CD8-positive, alpha-beta memory T cell (primary cell): ENCODE measurements around the gene GCLM. TPM values are rescaled to one million over a fixed set of nuclear protein-coding genes. Genes with fewer than 3 reads are reported as not detected.
A peak's percentile ranks its signal among the peaks of the same experiment; 100 is the strongest.

Experiments used
- CTCF ChIA-PET: fragments of 350-600 bp; sonication (Branson Sonifier 250); formaldehyde crosslinking; loops from one replicate; lab custom pipeline; 2021; ENCODE audit warnings: antibody characterized with exemption; lab: Charles Lee
- POLR2A ChIA-PET: fragments of 350-600 bp; sonication (Branson Sonifier 250); formaldehyde crosslinking; loops from one replicate; lab custom pipeline; 2021; ENCODE audit warnings: antibody characterized with exemption; lab: Charles Lee
- DNase-seq, 5 donors: peaks; one replicate each; pipeline versions ENCODE4 v3.0.0 to v3.0.0-alpha.2; 2020 to 2022; ENCODE audit warnings: mixed read lengths in 1 of 5
- H3K27ac ChIP-seq: one replicate; pipeline ENCODE4 v1.7.0; 2013; ENCODE audit warnings: low read depth, mild to moderate bottlenecking, low read length, moderate library complexity
- H3K27me3 ChIP-seq: 2 replicates; pipeline ENCODE4 v1.7.0; 2013; ENCODE audit warnings: low read length, mild to moderate bottlenecking; ENCODE audit not compliant: insufficient read depth, poor library complexity, severe bottlenecking
- H3K36me3 ChIP-seq: 2 replicates; pipeline ENCODE4 v1.7.0; 2013; ENCODE audit warnings: mild to moderate bottlenecking, low read length, moderate library complexity; ENCODE audit not compliant: insufficient read depth
- H3K4me1 ChIP-seq: 2 replicates; pipeline ENCODE4 v1.7.0; 2013; ENCODE audit warnings: mild to moderate bottlenecking, low read length, moderate library complexity; ENCODE audit not compliant: insufficient read depth
- H3K4me3 ChIP-seq: 2 replicates; pipeline ENCODE4 v1.7.0; 2013; ENCODE audit warnings: mild to moderate bottlenecking, low read length
- H3K9me3 ChIP-seq: 2 replicates; pipeline ENCODE4 v1.7.0; 2013; ENCODE audit warnings: mild to moderate bottlenecking, low read length
- H3K27ac Mint-ChIP-seq, 8 donors: one replicate each; pipeline ENCODE4 v1.8.0; 2020 to 2021; ENCODE audit warnings: mixed read lengths in 8 of 8, mild to moderate bottlenecking in 6 of 8, inconsistent platforms in 3 of 8, moderate library complexity in 3 of 8
- H3K27me3 Mint-ChIP-seq, 2 donors: one replicate each; pipeline ENCODE4 v1.8.0; 2020 to 2021; ENCODE audit warnings: mixed read lengths in 2 of 2, mild to moderate bottlenecking in 1 of 2, moderate library complexity in 1 of 2
- H3K36me3 Mint-ChIP-seq, 3 donors: one replicate each; pipeline ENCODE4 v1.8.0; 2020 to 2021; ENCODE audit warnings: mixed read lengths in 3 of 3, inconsistent platforms in 1 of 3, mild to moderate bottlenecking in 1 of 3
- H3K4me1 Mint-ChIP-seq, 3 donors: one replicate each; pipeline ENCODE4 v1.8.0; 2020 to 2021; ENCODE audit warnings: mixed read lengths in 3 of 3, inconsistent platforms in 1 of 3, mild to moderate bottlenecking in 1 of 3
- H3K4me3 Mint-ChIP-seq, 7 donors: one replicate each; pipeline ENCODE4 v1.8.0; 2020 to 2021; ENCODE audit warnings: mixed read lengths in 7 of 7, mild to moderate bottlenecking in 6 of 7, moderate library complexity in 4 of 7, inconsistent platforms in 2 of 7
- H3K9me3 Mint-ChIP-seq, 5 donors: one replicate each; pipeline ENCODE4 v1.8.0; 2020 to 2022; ENCODE audit warnings: mixed read lengths in 5 of 5, mild to moderate bottlenecking in 3 of 5, moderate library complexity in 2 of 5, inconsistent platforms in 1 of 5
- polyA plus RNA-seq: library from polyadenylated mRNA; unstranded; fragments of 300-500 nt; fragmentation: Illumina TruSeq; gene quantifications from one replicate; pipeline ENCODE4 v1.2.3, GENCODE V29; 2021
- total RNA-seq, 2 experiments: library from RNA; stranded (reverse); gene quantifications; one replicate each; pipeline ENCODE4 v1.2.3, GENCODE V29; 2021

The GCLM gene
- total and polyA plus RNA-seq, 3 experiments from 2014 or later: 24.6 to 36.1 (median 24.8) TPM

DNA sequence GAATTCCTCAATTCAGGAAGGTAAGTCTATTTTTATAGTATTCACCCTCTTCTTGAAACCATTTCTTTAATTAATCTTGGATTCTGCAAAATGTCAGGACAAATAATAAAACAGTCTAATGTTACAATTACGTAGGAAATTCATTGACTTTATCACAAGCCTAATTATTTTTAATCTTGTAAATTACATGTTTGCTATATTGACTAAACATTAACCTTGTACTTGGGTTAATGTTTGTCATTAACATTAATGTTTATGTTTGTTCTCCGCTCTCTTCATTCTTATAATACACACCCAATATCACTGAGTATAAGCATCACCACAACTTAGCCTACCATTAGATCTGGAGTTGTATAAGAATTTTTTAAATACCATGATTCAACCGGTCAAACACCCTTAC, 2.8 kb downstream of the GCLM start:
- no peak overlapping the region for H3K27ac ChIP-seq
- peak overlapping the region in 4 of 7 donors; percentile 5 to 91 (median 22) for H3K4me3 Mint-ChIP-seq

DNA sequence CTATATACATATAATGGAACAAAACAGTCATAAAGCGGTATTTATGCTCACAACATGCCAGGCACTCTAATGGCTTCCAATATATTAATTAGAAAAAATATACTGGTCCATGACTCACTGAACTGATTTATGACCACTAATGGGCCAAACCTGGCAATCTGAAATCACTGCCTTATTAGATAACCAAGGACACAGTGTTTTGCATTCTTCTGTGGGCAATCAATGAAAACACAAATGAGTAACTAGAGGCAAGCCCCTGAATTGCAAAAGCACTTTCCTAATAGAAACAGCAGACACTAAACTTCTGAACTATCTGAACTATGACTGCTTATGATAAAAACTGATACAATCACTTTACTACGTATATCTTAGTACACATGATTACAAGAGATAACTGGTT, 3.5 kb downstream of the GCLM start:
- POLR2A ChIA-PET: no interaction called here
- Mint-ChIP-seq H3K36me3 (peaks cover 0 to 22% (median 6%) of the 10 kb centered on the region in 3 donors), H3K9me3 (peaks cover 0 to 2% (median 0%) of the 10 kb centered on the region in 5 donors), H3K4me3 (peak overlapping the region in 1 of 7 donors; percentile 64), H3K4me1 (peaks cover 46 to 61% (median 58%) of the 10 kb centered on the region in 3 donors), H3K27ac (peak overlapping the region in 7 of 8 donors; percentile 25 to 80 (median 64)), H3K27me3 (no peaks in the 10 kb centered on the region)
- CTCF ChIA-PET: no interaction called here
- no peaks in the 10 kb centered on the region for H3K9me3 ChIP-seq
- peaks cover 29% of the 10 kb centered on the region for H3K4me1 ChIP-seq
- no peak overlapping the region for H3K4me3 ChIP-seq
- H3K27me3 ChIP-seq: no peaks in the 10 kb centered on the region
- H3K27ac ChIP-seq: no peak overlapping the region
- DNase-seq: no peak
- no peaks in the 10 kb centered on the region for H3K36me3 ChIP-seq

More for the DNA sequence above, 2.8 kb downstream of the GCLM start:
- Histone ChIP-seq H3K4me1 (peaks cover 29% of the 10 kb centered on the region), H3K36me3 (no peaks in the 10 kb centered on the region), H3K4me3 (no peak overlapping the region), H3K9me3 (no peaks in the 10 kb centered on the region), H3K27me3 (no peaks in the 10 kb centered on the region)
- Mint-ChIP-seq H3K27ac (peak overlapping the region in 5 of 8 donors; percentile 9 to 90 (median 89)), H3K4me1 (peaks cover 46 to 61% (median 58%) of the 10 kb centered on the region in 3 donors), H3K36me3 (peaks cover 0 to 15% (median 4%) of the 10 kb centered on the region in 3 donors), H3K9me3 (peaks cover 0 to 2% (median 0%) of the 10 kb centered on the region in 5 donors), H3K27me3 (no peaks in the 10 kb centered on the region)
- POLR2A ChIA-PET: no interaction called here
- no peak for DNase-seq
- CTCF ChIA-PET: no interaction called here

DNA sequence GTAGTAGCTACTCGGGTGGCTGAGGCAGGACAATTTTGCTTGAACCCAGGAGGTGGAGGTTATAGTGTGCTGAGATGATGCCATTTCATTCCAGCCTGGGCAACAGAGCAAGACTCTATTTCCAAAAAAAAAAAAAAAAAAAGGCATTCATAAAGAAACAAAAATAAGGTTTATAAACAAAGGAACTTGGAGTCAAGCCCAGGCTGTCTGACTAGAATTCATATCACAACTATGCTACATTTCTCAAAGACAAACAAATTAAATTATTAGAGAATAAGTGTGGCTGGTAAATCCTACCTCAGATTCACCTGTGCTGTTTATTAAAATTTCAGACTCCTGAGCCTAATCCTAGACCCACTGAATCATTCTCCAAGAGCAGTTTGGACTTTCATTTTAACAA, 4.2 kb downstream of the GCLM start:
- peaks cover 0 to under 1% (median 0%) of the 10 kb centered on the region in 5 donors for H3K9me3 Mint-ChIP-seq
- DNase-seq: no peak
- no peaks in the 10 kb centered on the region for H3K27me3 ChIP-seq
- CTCF ChIA-PET: interaction anchor here (1.2 kb wide), 1 partner anchor 276 kb away, joined by 5 read pairs; no protein-coding TSS in a partner anchor
- peak overlapping the region in 4 of 7 donors; percentile 57 to 77 (median 70) for H3K4me3 Mint-ChIP-seq
- POLR2A ChIA-PET: interaction anchor here (1.0 to 1.7 kb wide), 2 partner anchors 26 to 59 kb away, joined by 4 to 5 read pairs; partner anchors contain the start of gene DNTTIP2
- no peak overlapping the region for H3K4me3 ChIP-seq
- H3K27ac ChIP-seq: peak overlapping the region; percentile 2
- peaks cover 28% of the 10 kb centered on the region for H3K4me1 ChIP-seq
- no peaks in the 10 kb centered on the region for H3K27me3 Mint-ChIP-seq
- H3K36me3 Mint-ChIP-seq: peaks cover 0 to 23% (median 6%) of the 10 kb centered on the region in 3 donors
- peak overlapping the region; percentile 78 to 95 (median 88) for H3K27ac Mint-ChIP-seq
- H3K36me3 ChIP-seq: no peaks in the 10 kb centered on the region
- peaks cover 43 to 57% (median 56%) of the 10 kb centered on the region in 3 donors for H3K4me1 Mint-ChIP-seq
- no peaks in the 10 kb centered on the region for H3K9me3 ChIP-seq

DNA sequence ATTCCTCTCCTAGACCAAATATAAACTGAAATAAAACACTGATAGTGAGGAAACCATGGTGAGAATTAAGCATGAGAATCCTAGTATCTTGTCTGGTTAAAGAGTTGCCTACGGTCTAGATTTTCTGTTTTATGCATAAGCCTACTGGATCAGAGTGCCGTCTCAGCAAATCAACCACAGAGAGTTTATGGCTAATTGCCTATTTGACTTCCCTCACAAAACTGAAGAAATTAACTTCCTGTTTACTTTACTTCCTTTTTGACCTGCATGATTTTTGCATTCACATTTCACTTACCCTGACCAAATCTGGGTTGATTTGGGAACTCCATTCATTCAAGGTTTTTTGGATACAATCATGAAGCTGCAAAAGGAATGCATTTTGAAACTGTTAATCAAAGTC, 5.0 kb downstream of the GCLM start:
- peak in 1 of 5 donors; percentile 22 for DNase-seq
- Mint-ChIP-seq H3K27me3 (no peaks in the 10 kb centered on the region), H3K27ac (peak overlapping the region; percentile 78 to 95 (median 88)), H3K4me3 (peak overlapping the region; percentile 33 to 77 (median 69)), H3K9me3 (no peaks in the 10 kb centered on the region), H3K4me1 (peaks cover 38 to 52% (median 51%) of the 10 kb centered on the region in 3 donors), H3K36me3 (peaks cover 0 to 26% (median 6%) of the 10 kb centered on the region in 3 donors)
- POLR2A ChIA-PET: interaction anchor here (0.7 to 1.7 kb wide), 3 partner anchors 25 to 480 kb away, joined by 3 to 5 read pairs (median 4); partner anchors contain the start of gene DNTTIP2
- peaks cover 24% of the 10 kb centered on the region for H3K4me1 ChIP-seq
- H3K36me3 ChIP-seq: no peaks in the 10 kb centered on the region
- no peaks in the 10 kb centered on the region for H3K27me3 ChIP-seq
- H3K4me3 ChIP-seq: no peak overlapping the region
- CTCF ChIA-PET: interaction anchor here (1.2 to 1.7 kb wide), 2 partner anchors 25 to 275 kb away, joined by 4 to 5 read pairs; partner anchors contain the start of gene DNTTIP2
- no peak overlapping the region for H3K27ac ChIP-seq
- H3K9me3 ChIP-seq: no peaks in the 10 kb centered on the region

DNA sequence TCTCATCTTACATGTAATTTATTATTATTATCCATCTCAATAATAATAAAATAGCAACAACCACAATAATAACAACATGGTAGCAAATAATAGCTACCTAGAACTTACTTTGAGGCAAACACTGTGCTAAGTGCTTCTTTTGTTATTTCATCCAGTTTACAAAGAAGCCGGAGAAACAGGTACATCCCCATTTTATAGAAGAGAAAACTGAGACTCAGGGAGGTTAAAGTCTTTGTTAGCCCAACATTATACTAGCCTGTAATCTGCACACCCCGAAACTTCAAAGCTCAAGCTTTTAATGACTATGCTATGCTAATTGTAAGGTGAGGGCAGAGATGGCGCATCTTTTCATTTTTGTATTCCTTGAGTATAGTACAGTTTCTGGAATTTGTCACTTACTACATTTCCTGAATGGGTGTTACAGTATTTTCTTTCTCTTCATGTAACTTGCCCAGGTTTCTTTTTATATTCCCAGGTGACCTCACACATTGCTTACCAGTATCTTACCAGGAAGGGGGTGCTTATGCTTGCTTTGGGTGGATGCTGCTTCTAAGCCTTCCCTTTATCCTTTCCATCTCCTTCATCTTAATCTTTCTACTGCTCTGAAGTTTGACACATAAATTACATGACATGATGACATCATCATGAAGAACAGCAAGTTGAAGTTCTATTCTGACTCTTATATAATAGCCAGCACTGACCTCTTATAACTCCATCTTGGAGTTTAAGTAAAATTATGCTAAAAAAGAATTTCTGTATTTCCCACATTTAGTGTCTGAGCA, 8.3 kb downstream of the GCLM start:
- Mint-ChIP-seq H3K27ac (peak overlapping the region in 1 of 8 donors; percentile 27), H3K27me3 (no peaks in the 10 kb centered on the region), H3K9me3 (no peaks in the 10 kb centered on the region), H3K36me3 (peaks cover 0 to 43% (median 8%) of the 10 kb centered on the region in 3 donors), H3K4me3 (no peak overlapping the region), H3K4me1 (peaks cover 18 to 27% (median 26%) of the 10 kb centered on the region in 3 donors)
- H3K36me3 ChIP-seq: no peaks in the 10 kb centered on the region
- DNase-seq: no peak
- POLR2A ChIA-PET: no interaction called here
- H3K27ac ChIP-seq: no peak overlapping the region
- H3K9me3 ChIP-seq: no peaks in the 10 kb centered on the region
- peaks cover 17% of the 10 kb centered on the region for H3K4me1 ChIP-seq
- CTCF ChIA-PET: no interaction called here
- no peaks in the 10 kb centered on the region for H3K27me3 ChIP-seq
- no peak overlapping the region for H3K4me3 ChIP-seq

DNA sequence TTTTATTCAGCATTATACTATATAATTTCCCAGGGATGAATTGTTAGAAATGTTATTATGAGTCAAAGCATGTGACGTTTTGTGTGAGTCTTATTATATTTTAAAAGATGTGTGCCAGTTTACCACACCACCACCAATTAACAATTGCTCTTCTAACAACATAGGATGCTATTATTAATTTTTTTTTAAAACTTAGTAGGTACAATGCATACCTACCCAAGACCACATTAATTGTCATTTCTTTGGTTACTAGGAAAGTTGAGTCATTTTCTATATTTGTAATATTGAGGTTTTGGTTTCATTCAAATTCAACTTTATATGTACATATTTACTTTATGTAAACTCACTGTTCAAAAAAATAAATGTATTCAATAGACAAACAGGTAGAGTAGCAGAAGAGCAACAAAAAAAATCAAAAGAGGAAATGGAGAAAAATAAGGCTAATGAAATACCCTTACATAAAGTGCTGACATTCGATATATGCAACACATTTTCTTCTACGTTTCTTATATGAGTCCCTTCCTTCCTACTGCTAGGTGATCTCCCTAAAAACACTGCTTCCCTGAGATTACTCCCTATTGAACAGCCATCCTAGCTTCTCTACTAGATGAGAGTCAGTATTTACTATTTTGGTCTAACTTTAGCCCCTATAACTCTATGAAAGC, 9.6 kb downstream of the GCLM start:
- no peaks in the 10 kb centered on the region for H3K9me3 ChIP-seq
- H3K36me3 Mint-ChIP-seq: peaks cover 0 to 49% (median 10%) of the 10 kb centered on the region in 3 donors
- H3K4me3 ChIP-seq: no peak overlapping the region
- peaks cover 13 to 17% (median 16%) of the 10 kb centered on the region in 3 donors for H3K4me1 Mint-ChIP-seq
- H3K27ac ChIP-seq: no peak overlapping the region
- CTCF ChIA-PET: no interaction called here
- H3K27me3 ChIP-seq: no peaks in the 10 kb centered on the region
- H3K27me3 Mint-ChIP-seq: no peaks in the 10 kb centered on the region
- H3K36me3 ChIP-seq: no peaks in the 10 kb centered on the region
- H3K4me3 Mint-ChIP-seq: no peak overlapping the region
- no peak for DNase-seq
- no peaks in the 10 kb centered on the region for H3K9me3 Mint-ChIP-seq
- H3K27ac Mint-ChIP-seq: peak overlapping the region in 4 of 8 donors; percentile 14 to 81 (median 41)
- POLR2A ChIA-PET: no interaction called here
- peaks cover 11% of the 10 kb centered on the region for H3K4me1 ChIP-seq

DNA sequence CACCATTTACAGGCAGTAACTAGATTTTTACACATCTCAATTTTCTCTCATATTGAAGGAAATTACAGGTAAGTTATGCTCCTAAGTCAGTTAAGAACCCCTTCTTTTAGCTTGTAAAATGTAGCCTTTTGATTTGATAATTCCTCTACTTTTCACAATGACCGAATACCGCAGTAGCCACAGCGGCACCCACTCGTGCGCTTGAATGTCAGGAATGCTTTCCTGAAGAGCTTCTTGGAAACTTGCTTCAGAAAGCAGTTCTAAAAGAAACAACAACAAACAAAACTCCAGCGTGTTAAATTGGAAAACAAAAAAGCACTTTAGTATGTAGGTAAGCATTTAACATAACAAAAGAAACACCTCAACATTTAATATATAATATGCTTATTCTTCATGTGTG, 20.3 kb downstream of the GCLM start:
- no peaks in the 10 kb centered on the region for H3K27me3 Mint-ChIP-seq
- peaks cover 3% of the 10 kb centered on the region for H3K36me3 ChIP-seq
- no peaks in the 10 kb centered on the region for H3K27me3 ChIP-seq
- H3K4me1 Mint-ChIP-seq: no peaks in the 10 kb centered on the region
- no peaks in the 10 kb centered on the region for H3K9me3 Mint-ChIP-seq
- no peak overlapping the region for H3K4me3 Mint-ChIP-seq
- no peak overlapping the region for H3K4me3 ChIP-seq
- H3K4me1 ChIP-seq: no peaks in the 10 kb centered on the region
- ChIA-PET POLR2A (no interaction called here), CTCF (no interaction called here)
- H3K36me3 Mint-ChIP-seq: peaks cover 0 to 44% (median 5%) of the 10 kb centered on the region in 3 donors
- no peak for DNase-seq
- H3K27ac ChIP-seq: no peak overlapping the region
- no peak overlapping the region for H3K27ac Mint-ChIP-seq
- no peaks in the 10 kb centered on the region for H3K9me3 ChIP-seq
